ENCODE measurements around the gene FICD. TPM values are rescaled to one million over a fixed set of nuclear protein-coding genes. Genes with fewer than 3 reads are reported as not detected.

The FICD gene
- total RNA-seq, 2 experiments from 2014 or later = 5.7 to 6.0 TPM

DNA sequence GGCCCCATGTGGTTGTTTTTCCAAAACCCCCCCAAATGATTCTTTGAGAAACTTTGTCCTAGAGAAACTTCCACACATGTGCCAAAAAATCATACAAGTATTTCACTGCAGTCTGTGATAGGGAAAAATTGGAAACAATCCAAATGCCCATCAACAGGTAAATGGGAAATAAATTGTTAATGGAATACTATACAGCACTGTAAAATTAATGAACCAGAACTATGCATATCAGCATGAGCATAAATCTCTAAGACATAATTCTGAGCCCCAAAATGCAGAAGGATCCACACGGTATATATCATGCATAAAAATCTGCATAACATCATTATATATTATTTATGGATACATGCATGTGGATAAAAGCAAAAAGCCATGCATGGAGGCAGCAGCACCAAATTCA is 5.3 kb upstream of the FICD start:
- POLR2A ChIA-PET = no interaction called here
- no peaks in the 10 kb centered on the region for H3K9me3 Mint-ChIP-seq
- H3K36me3 Mint-ChIP-seq = no peaks in the 10 kb centered on the region

GRCh38 chr12:108510836-108511235 is 4.2 kb upstream of the FICD start:
- intact Hi-C loops (cut with micrococcal nuclease) = loop anchor here (5.0 to 10.0 kb wide), 4 partner anchors 176 to 1061 kb away; partner anchors contain the start of genes CMKLR1, MMAB and MVK
- Mint-ChIP-seq H3K4me3 (no peak overlapping the region), H3K9me3 (no peaks in the 10 kb centered on the region), H3K4me1 (ENCODE audit: low read depth) (peaks cover 25% of the 10 kb centered on the region), H3K27ac (no peak overlapping the region), H3K27me3 (peaks cover under 1% of the 10 kb centered on the region), H3K36me3 (no peaks in the 10 kb centered on the region)
- DNase-seq = no peak
- ChIA-PET POLR2A (no interaction called here), CTCF (interaction anchor here (1.3 to 1.4 kb wide), 2 partner anchors 518 to 612 kb away, joined by 3 read pairs; no protein-coding TSS in a partner anchor)

More for the DNA sequence above, 5.3 kb upstream of the FICD start:
- Mint-ChIP-seq H3K4me3 (no peak overlapping the region), H3K27ac (no peak overlapping the region), H3K27me3 (peaks cover 8% of the 10 kb centered on the region), H3K4me1 (ENCODE audit: low read depth) (peaks cover 23% of the 10 kb centered on the region)
- no peak for DNase-seq
- intact Hi-C loops (cut with micrococcal nuclease) = loop anchor here (2.0 to 10.0 kb wide), 5 partner anchors 175 to 1062 kb away; partner anchors contain the start of genes CMKLR1, MMAB and MVK
- CTCF ChIA-PET = interaction anchor here (1.3 kb wide), 1 partner anchor 517 kb away, joined by 3 read pairs; no protein-coding TSS in a partner anchor

GRCh38 chr12:108511633-108512540 is 3.2 kb upstream of the FICD start:
- Mint-ChIP-seq H3K4me1 (ENCODE audit: low read depth) (peaks cover 35% of the 10 kb centered on the region), H3K9me3 (no peaks in the 10 kb centered on the region), H3K27me3 (no peaks in the 10 kb centered on the region), H3K36me3 (no peaks in the 10 kb centered on the region), H3K27ac (no peak overlapping the region), H3K4me3 (no peak overlapping the region)
- CTCF ChIA-PET = interaction anchor here (0.6 to 1.8 kb wide), 24 partner anchors 11 to 1840 kb away, joined by 3 to 23 read pairs (median 4); no protein-coding TSS in a partner anchor
- peak; percentile 86 for DNase-seq
- intact Hi-C loops (cut with micrococcal nuclease) = loop anchor here (5.0 to 10.0 kb wide), 4 partner anchors 177 to 1060 kb away; partner anchors contain the start of genes CMKLR1, MMAB and MVK
- POLR2A ChIA-PET = interaction anchor here (0.8 kb wide), 1 partner anchor 48 kb away, joined by 3 read pairs; no protein-coding TSS in a partner anchor

DNA sequence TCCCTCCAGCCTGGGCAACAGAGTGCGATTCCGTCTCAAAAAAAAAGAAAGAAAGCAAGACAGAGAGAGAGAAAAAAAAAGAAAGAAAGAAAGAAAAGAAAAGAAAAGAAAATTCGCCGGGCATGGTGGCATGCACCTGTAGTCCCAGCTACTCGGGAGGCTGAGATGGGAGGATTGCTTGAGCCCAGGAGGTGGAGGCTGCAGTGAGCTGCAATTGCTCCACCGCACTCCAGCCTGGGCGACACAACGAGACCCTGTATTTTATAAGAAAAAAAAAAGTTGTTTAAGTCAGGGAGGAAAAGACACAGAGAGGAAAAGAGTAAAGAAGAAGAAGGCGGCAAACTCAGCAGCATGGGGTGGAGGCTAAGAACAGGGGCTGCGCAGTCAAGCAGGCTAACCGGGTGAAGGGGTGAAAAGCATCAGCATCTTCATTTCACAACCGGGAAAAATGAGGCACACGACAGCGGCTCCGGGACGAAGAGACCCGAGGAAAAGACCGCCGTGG is 557 bp upstream of the FICD start:
- peak overlapping the region; percentile 78 for H3K27ac Mint-ChIP-seq
- no peak for DNase-seq
- intact Hi-C loops (cut with micrococcal nuclease) = loop anchor here (2.0 to 10.0 kb wide), 5 partner anchors 104 to 1058 kb away; partner anchors contain the start of genes CMKLR1, MMAB and MVK
- CTCF ChIA-PET = interaction anchor here (0.6 to 0.9 kb wide), 4 partner anchors 101 to 1010 kb away, joined by 3 to 4 read pairs (median 4); no protein-coding TSS in a partner anchor
- H3K4me1 Mint-ChIP-seq (ENCODE audit: low read depth) = peaks cover 32% of the 10 kb centered on the region
- no peaks in the 10 kb centered on the region for H3K9me3 Mint-ChIP-seq
- H3K36me3 Mint-ChIP-seq = peaks cover 9% of the 10 kb centered on the region
- no peaks in the 10 kb centered on the region for H3K27me3 Mint-ChIP-seq
- H3K4me3 Mint-ChIP-seq = peak overlapping the region; percentile 88
- POLR2A ChIA-PET = interaction anchor here (0.6 to 1.2 kb wide), 2 partner anchors 52 to 117 kb away, joined by 3 read pairs; no protein-coding TSS in a partner anchor

- peak overlapping the region; percentile 84 for H3K27ac Mint-ChIP-seq
- H3K27me3 Mint-ChIP-seq = no peaks in the 10 kb centered on the region
- peaks cover 34% of the 10 kb centered on the region for H3K4me1 Mint-ChIP-seq (ENCODE audit: low read depth)
- POLR2A ChIA-PET = interaction anchor here (1.4 kb wide), 1 partner anchor 10 kb away, joined by 3 read pairs; no protein-coding TSS in a partner anchor
- no peak for DNase-seq
- peak overlapping the region; percentile 88 for H3K4me3 Mint-ChIP-seq
- H3K9me3 Mint-ChIP-seq = no peaks in the 10 kb centered on the region
- peaks cover 20% of the 10 kb centered on the region for H3K36me3 Mint-ChIP-seq
- intact Hi-C loops (cut with micrococcal nuclease) = loop anchor here (1.0 to 10.0 kb wide), 6 partner anchors 45 to 829 kb away; partner anchors contain the start of genes CMKLR1, CORO1C, PWP1 and SART3
- CTCF ChIA-PET = interaction anchor here (1.2 to 1.5 kb wide), 2 partner anchors 12 to 101 kb away, joined by 3 to 5 read pairs; no protein-coding TSS in a partner anchor
Measured at GRCh38 chr12:108515916-108516315, 839 bp downstream of the FICD start.

- CTCF ChIA-PET = interaction anchor here (1.2 to 1.5 kb wide), 2 partner anchors 11 to 101 kb away, joined by 3 to 5 read pairs; no protein-coding TSS in a partner anchor
- H3K27ac Mint-ChIP-seq = peak overlapping the region; percentile 23
Measured at GRCh38 chr12:108516511-108517275, 1.6 kb downstream of the FICD start.

DNA sequence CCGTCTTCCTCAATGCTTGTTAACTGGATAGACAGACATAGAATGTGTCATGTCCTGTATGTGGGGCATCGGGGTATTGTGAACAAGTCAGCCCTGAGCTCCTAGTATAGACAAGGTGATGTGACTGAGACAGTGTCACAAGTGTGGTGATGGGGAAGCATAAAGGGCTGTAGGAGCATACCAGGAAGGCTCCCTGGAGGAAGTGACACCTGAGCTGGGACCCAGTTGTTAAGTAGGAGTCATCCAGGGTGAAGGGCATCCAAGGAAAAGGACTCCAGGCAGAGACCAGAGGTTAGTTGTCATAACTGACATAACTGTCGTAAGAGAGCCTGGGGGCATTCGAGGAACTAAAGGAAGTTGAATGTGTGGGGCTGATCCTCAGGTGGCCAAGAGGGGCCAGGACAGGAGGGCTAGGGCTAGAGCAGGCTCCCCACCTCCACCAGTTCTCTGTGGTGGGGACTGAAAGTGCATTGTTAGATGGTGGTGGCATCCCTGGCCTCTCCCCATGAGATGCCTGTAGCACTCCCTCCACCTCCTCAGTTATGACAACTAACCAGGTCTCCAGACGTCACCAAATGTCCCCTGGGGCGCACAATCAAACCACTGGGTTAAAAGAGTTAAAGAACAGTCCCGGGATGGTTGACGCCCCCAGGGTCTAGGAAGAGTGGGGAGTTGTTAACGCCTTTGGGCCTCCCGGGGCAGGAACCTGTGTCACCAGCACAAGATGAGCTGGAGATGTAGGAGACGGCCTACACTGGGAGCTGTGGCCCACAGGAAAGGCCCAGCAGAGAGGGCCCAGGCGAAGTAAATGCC is 2.4 kb downstream of the FICD start:
- ChIA-PET POLR2A (interaction anchor here (1.4 kb wide), 1 partner anchor 9 kb away, joined by 3 read pairs; no protein-coding TSS in a partner anchor), CTCF (no interaction called here)
- intact Hi-C loops (cut with micrococcal nuclease) = loop anchor here (5.0 to 10.0 kb wide), 4 partner anchors 183 to 830 kb away; partner anchors contain the start of genes CMKLR1, CORO1C and PWP1
- Mint-ChIP-seq H3K9me3 (no peaks in the 10 kb centered on the region), H3K27me3 (no peaks in the 10 kb centered on the region), H3K36me3 (peaks cover 28% of the 10 kb centered on the region), H3K27ac (no peak overlapping the region), H3K4me1 (ENCODE audit: low read depth) (peaks cover 24% of the 10 kb centered on the region), H3K4me3 (no peak overlapping the region)
- DNase-seq = no peak

More at GRCh38 chr12:108516511-108517275, 1.6 kb downstream of the FICD start:
- intact Hi-C loops (cut with micrococcal nuclease) = loop anchor here (5.0 to 10.0 kb wide), 4 partner anchors 182 to 829 kb away; partner anchors contain the start of genes CMKLR1, CORO1C and PWP1
- peak overlapping the region; percentile 88 for H3K4me3 Mint-ChIP-seq
- no peaks in the 10 kb centered on the region for H3K27me3 Mint-ChIP-seq
- peaks cover 30% of the 10 kb centered on the region for H3K4me1 Mint-ChIP-seq (ENCODE audit: low read depth)
- no peak for DNase-seq
- H3K9me3 Mint-ChIP-seq = no peaks in the 10 kb centered on the region
- POLR2A ChIA-PET = interaction anchor here (1.4 kb wide), 1 partner anchor 9 kb away, joined by 3 read pairs; no protein-coding TSS in a partner anchor
- H3K36me3 Mint-ChIP-seq = peaks cover 23% of the 10 kb centered on the region

DNA sequence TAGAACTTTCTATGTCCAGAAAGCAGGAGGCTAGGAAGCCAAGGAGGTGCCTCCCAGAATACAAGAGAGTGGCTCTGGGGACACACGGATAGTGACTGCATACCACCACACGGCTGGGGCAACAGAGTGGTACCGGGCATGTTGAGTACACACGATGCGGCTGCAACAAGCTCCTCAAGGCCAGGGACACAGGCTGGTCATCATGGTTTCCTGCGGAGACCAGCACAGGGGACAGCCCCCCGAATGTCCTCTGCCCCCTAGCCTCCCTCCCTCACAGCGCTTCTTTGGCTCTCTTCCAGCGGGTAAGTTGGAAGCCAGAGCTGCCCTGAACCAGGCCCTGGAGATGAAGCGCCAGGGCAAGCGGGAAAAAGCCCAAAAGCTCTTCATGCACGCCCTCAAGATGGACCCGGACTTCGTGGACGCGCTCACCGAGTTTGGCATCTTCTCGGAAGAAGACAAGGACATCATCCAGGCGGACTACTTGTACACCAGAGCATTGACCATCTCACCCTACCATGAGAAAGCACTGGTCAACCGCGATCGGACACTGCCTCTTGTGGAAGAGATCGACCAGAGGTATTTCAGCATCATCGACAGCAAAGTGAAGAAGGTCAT is 3.1 kb downstream of the FICD start:
- intact Hi-C loops (cut with micrococcal nuclease) = loop anchor here (5.0 to 10.0 kb wide), 4 partner anchors 183 to 831 kb away; partner anchors contain the start of genes CMKLR1, CORO1C and PWP1
- Mint-ChIP-seq H3K27me3 (no peaks in the 10 kb centered on the region), H3K4me1 (ENCODE audit: low read depth) (peaks cover 24% of the 10 kb centered on the region), H3K27ac (no peak overlapping the region), H3K36me3 (peaks cover 28% of the 10 kb centered on the region), H3K9me3 (no peaks in the 10 kb centered on the region), H3K4me3 (no peak overlapping the region)
- ChIA-PET CTCF (no interaction called here), POLR2A (no interaction called here)
- no peak for DNase-seq

- intact Hi-C loops (cut with micrococcal nuclease) = loop anchor here (5.0 to 10.0 kb wide), 4 partner anchors 184 to 832 kb away; partner anchors contain the start of genes CMKLR1, CORO1C and PWP1
- no peak overlapping the region for H3K4me3 Mint-ChIP-seq
- POLR2A ChIA-PET = interaction anchor here (0.9 kb wide), 1 partner anchor 338 kb away, joined by 3 read pairs; no protein-coding TSS in a partner anchor
- no peaks in the 10 kb centered on the region for H3K9me3 Mint-ChIP-seq
- H3K27ac Mint-ChIP-seq = no peak overlapping the region
- peaks cover 22% of the 10 kb centered on the region for H3K4me1 Mint-ChIP-seq (ENCODE audit: low read depth)
- H3K36me3 Mint-ChIP-seq = peaks cover 32% of the 10 kb centered on the region
- CTCF ChIA-PET = no interaction called here
- no peak for DNase-seq
- H3K27me3 Mint-ChIP-seq = no peaks in the 10 kb centered on the region
Measured at GRCh38 chr12:108518716-108519496, 3.8 kb downstream of the FICD start.

Data from activated CD4-positive, alpha-beta memory T cell treated with anti-CD3 and anti-CD28 coated beads for 36 hours (primary cell).